Measurements from ENCODE around the gene SGTB. TPM values are rescaled to one million over a fixed set of nuclear protein-coding genes. Genes with fewer than 3 reads are reported as not detected.
A peak's percentile ranks its signal among the peaks of the same experiment; 100 is the strongest.
"Not testable (repeated sequence)": the region's sequence is repeated elsewhere in the genome, so short reads cannot be mapped to it uniquely, and the experiment has no call there.

The SGTB gene
- total RNA-seq, 1 donor from 2014 or later, result 6.9 TPM

DNA sequence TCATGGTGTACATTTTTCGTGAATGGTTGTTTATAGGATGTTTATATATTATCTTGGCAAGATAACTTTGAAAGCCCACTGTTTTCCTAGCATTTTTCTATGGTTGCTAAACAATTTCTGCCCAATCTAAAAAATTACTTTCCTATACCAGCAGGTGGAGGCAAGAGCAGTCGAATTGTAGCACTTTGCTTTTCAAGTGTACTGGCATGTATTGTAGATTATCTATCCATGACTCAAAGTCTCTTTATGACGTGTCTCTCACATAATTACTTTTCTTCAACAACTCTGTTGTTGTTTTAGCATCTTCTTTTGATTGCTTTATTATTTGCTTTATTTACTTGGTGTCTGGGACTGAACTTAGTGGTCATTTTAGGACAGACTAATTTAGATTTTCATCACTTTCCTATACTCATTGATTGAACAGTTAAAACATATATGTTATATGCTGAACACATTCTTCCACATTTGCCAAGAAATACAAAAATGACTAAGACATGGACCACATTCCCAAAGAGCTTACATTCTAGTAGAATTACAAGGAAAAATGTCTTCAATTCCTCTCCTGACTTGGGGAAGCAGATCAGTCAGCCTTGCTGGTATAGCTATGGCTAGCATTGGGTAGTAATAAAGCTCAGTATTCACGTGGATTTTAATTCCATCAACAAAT, 20.8 kb upstream of the SGTB start:
- DNase-seq (ENCODE audit: low spot score in 2 of 2), result no peak
- intact Hi-C loops (cut with DNase I), result no loop called here
- Histone ChIP-seq H3K4me3 (no peak overlapping the region), H3K27ac (no peak overlapping the region), H3K36me3 (no peaks in the 10 kb centered on the region), H3K4me1 (no peaks in the 10 kb centered on the region), H3K27me3 (no peaks in the 10 kb centered on the region), H3K9me3 (no peaks in the 10 kb centered on the region)
- TF ChIP-seq, protein P1, sequence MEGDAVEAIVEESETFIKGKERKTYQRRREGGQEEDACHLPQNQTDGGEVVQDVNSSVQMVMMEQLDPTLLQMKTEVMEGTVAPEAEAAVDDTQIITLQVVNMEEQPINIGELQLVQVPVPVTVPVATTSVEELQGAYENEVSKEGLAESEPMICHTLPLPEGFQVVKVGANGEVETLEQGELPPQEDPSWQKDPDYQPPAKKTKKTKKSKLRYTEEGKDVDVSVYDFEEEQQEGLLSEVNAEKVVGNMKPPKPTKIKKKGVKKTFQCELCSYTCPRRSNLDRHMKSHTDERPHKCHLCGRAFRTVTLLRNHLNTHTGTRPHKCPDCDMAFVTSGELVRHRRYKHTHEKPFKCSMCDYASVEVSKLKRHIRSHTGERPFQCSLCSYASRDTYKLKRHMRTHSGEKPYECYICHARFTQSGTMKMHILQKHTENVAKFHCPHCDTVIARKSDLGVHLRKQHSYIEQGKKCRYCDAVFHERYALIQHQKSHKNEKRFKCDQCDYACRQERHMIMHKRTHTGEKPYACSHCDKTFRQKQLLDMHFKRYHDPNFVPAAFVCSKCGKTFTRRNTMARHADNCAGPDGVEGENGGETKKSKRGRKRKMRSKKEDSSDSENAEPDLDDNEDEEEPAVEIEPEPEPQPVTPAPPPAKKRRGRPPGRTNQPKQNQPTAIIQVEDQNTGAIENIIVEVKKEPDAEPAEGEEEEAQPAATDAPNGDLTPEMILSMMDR (IDR thresholded peaks at IDR 0.05), result peak; percentile 22 to 55 (median 40)

DNA sequence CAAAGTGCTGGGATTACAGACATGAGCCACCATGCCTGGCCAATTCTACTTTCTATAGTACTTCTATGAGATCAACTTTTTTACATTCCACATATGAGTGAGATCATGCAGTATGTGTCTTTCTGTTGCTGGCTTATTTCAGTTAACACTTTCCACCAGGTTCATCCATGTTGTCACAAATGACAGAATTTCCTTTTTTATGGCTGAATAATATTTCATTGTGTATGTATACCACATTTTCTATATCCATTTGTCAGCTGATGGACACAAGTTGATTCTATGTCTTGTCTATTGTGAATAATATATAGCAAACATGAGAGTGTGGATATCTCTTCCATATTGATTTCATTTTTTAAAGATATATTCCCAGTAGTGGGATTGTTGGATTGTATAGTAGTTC, 17.3 kb upstream of the SGTB start:
- no peak for DNase-seq (ENCODE audit: low spot score in 2 of 2)
- H3K27me3 ChIP-seq, result no peaks in the 10 kb centered on the region
- no peaks in the 10 kb centered on the region for H3K36me3 ChIP-seq
- no peak overlapping the region for H3K4me3 ChIP-seq
- no peak overlapping the region for H3K27ac ChIP-seq
- intact Hi-C loops (cut with DNase I), result no loop called here
- H3K9me3 ChIP-seq, result no peaks in the 10 kb centered on the region
- no peaks in the 10 kb centered on the region for H3K4me1 ChIP-seq
- TF ChIP-seq, protein P1 (IDR thresholded peaks at IDR 0.05), result no peak

DNA sequence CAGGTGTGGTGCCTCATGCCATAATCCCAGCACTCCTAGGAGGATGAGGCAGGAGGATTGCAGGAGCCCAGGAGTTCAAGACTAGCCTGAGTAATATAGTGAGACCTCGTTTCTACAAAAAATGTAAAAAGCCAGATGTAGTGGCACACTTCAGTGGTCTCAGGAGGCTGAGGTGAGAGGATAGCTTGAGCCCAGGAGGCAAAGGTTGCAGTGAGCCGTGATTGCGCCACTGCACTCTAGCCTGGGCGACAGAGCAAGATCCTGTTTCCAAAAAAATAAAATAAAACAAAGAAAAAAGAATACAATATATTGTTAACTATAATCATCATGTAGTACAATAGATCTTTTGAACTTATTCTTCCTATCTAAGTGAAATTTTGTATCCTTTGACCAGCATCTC, 16.4 kb upstream of the SGTB start:
- H3K36me3 ChIP-seq, result no peaks in the 10 kb centered on the region
- TF ChIP-seq, protein P1 (IDR thresholded peaks at IDR 0.05), result no peak
- intact Hi-C loops (cut with DNase I), result no loop called here

DNA sequence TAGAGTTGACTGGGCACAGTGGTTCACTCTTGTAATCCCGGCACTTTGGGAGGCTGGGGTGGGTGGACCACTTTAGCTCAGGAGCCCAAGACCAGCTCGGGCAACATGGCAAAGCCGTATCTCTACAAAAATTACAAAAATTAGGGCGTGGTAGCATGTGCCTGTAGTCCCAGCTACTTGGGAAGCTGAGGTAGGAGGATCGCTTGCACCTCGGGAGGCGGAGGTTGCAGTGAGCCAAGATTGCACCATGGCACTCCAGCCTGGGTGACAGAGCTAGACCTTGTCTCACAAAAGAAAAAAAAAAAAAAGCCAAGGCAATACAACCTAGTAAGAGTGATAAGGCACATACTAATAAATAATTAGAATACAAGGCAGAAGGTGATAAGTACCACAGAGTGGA, 15.9 kb upstream of the SGTB start:
- Histone ChIP-seq H3K36me3 (no peaks in the 10 kb centered on the region), H3K9me3 (no peaks in the 10 kb centered on the region), H3K27me3 (no peaks in the 10 kb centered on the region), H3K4me3 (no peak overlapping the region), H3K4me1 (no peaks in the 10 kb centered on the region), H3K27ac (no peak overlapping the region)
- DNase-seq (ENCODE audit: low spot score in 2 of 2), result no peak
- TF ChIP-seq, protein P1 (IDR thresholded peaks at IDR 0.05), result no peak
- intact Hi-C loops (cut with DNase I), result no loop called here

More for the DNA sequence above, 16.4 kb upstream of the SGTB start:
- Histone ChIP-seq H3K9me3 (no peaks in the 10 kb centered on the region), H3K4me3 (no peak overlapping the region), H3K4me1 (no peaks in the 10 kb centered on the region), H3K27ac (no peak overlapping the region), H3K27me3 (no peaks in the 10 kb centered on the region)
- no peak for DNase-seq (ENCODE audit: low spot score in 2 of 2)

DNA sequence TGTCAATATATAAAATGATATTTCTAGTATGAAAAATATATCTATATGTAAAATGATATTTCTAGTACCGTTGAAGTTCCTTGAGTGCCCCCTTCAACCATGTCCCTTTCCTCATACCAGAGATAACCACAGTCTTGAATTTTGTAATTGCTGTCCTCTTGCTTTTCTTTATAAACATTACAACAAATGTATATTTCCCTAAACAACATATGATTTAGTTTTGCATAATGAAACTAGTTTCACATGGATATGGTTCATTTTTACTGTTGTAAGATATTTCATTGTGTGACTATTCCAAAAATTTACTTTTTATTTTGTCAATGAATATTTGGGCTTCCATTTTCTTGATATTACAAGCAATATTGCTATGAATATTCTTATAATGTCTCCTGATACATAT, 14.1 kb upstream of the SGTB start:
- H3K36me3 ChIP-seq, result no peaks in the 10 kb centered on the region
- intact Hi-C loops (cut with DNase I), result no loop called here
- DNase-seq (ENCODE audit: low spot score in 2 of 2), result no peak
- no peak overlapping the region for H3K27ac ChIP-seq
- no peaks in the 10 kb centered on the region for H3K27me3 ChIP-seq
- H3K9me3 ChIP-seq, result no peaks in the 10 kb centered on the region
- H3K4me1 ChIP-seq, result no peaks in the 10 kb centered on the region
- H3K4me3 ChIP-seq, result no peak overlapping the region
- TF ChIP-seq, protein P1 (IDR thresholded peaks at IDR 0.05), result no peak

DNA sequence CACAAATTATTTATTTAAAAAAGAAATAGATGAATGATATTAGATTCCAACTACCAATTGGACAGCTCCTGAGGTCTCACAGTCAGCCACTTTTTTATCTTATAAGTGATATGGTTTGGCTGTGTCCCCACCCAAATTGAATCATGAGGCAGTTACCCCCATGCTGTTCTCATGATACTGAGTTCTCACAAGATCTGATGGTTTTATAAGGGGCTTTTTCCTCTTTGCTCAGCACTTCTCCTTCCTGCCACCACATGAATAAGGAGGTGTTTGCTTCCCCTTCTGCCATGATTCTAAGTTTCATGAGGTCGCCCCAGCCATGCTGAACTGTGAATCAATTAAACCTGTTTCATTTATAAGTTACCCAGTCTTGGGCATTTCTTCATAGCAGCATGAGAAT, 13.0 kb upstream of the SGTB start:
- H3K4me3 ChIP-seq, result no peak overlapping the region
- H3K9me3 ChIP-seq, result no peaks in the 10 kb centered on the region
- H3K36me3 ChIP-seq, result no peaks in the 10 kb centered on the region
- no peak overlapping the region for H3K27ac ChIP-seq
- H3K4me1 ChIP-seq, result no peaks in the 10 kb centered on the region
- intact Hi-C loops (cut with DNase I), result no loop called here
- no peak for DNase-seq (ENCODE audit: low spot score in 2 of 2)
- no peaks in the 10 kb centered on the region for H3K27me3 ChIP-seq
- TF ChIP-seq, protein P1 (IDR thresholded peaks at IDR 0.05), result no peak

DNA sequence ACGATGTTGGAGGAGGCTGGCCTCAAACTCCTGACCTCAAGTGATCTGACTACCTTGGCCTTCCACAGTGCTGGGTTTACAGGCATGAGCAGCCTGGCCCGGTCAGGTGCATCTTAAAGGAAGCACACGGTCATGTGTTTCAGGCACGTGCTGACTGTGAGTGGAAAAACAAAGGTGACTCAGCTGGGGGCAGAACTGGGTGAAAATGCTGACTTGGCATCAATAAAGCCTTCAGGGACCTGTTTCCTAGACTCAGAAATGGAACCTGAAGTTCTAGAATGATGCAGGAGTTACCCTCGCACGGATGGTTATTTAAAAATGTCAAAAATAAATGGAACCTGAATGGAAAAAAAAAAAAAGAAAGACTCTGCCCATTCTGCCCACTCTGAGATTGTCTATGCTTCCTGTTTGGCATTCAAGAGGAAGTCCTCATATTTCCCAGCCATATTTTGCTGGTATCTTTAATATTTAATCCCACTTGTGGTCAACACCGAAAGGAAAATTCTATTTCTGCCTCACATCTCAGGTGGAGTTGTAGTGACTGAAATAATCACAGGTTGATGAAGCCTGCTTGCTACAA, 12.4 kb upstream of the SGTB start:
- H3K4me1 ChIP-seq; H3K27me3 ChIP-seq; H3K9me3 ChIP-seq; DNase-seq (ENCODE audit: low spot score in 2 of 2); H3K27ac ChIP-seq; H3K4me3 ChIP-seq; intact Hi-C loops (cut with DNase I); H3K36me3 ChIP-seq: not testable (repeated sequence)

DNA sequence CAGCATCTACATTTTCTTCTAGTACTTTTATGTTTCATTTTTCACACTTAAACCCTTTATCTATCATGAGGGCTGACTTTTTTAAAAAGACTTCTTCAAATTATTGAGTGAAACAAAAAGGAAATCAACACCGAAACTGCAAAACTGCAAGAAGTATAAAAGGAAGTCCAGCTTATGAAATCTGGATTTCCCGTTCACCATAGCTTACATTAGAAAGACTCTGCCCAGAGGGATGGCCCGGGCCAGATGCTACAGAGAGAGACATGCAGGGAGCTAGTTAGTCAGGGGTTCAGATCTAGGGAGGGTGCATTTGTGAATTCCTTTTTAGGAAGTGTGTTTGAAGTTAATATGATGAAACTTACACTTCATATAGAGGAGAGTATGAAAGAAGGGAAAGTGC, 10.1 kb upstream of the SGTB start:
- H3K36me3 ChIP-seq; H3K4me1 ChIP-seq; intact Hi-C loops (cut with DNase I); H3K27ac ChIP-seq; H3K27me3 ChIP-seq; H3K9me3 ChIP-seq; H3K4me3 ChIP-seq: not testable (repeated sequence)
- DNase-seq (ENCODE audit: low spot score in 2 of 2), result peak in 1 of 2 donors; percentile 35
